GM21825 (cell line): ENCODE measurements around the gene SLC25A6.
"Not testable (repeated sequence)": the region's sequence is repeated elsewhere in the genome, so short reads cannot be mapped to it uniquely, and the experiment has no call there.

Experiments used
- ATAC-seq: cut with Tn5 transposase; IDR thresholded peaks from one replicate; pipeline ENCODE4 v1.9.1; 2021; ENCODE audit warnings: mild to moderate bottlenecking, moderate library complexity; ENCODE audit not compliant: unreplicated experiment

Gene SLC25A6

GRCh38 chrX:1355131-1356046 lies 36.5 kb downstream of the SLC25A6 start:
- ATAC-seq: no peak

- ATAC-seq: no peak
Observed at GRCh38 chrX:1354036-1355019, 37.6 kb downstream of the SLC25A6 start.

DNA sequence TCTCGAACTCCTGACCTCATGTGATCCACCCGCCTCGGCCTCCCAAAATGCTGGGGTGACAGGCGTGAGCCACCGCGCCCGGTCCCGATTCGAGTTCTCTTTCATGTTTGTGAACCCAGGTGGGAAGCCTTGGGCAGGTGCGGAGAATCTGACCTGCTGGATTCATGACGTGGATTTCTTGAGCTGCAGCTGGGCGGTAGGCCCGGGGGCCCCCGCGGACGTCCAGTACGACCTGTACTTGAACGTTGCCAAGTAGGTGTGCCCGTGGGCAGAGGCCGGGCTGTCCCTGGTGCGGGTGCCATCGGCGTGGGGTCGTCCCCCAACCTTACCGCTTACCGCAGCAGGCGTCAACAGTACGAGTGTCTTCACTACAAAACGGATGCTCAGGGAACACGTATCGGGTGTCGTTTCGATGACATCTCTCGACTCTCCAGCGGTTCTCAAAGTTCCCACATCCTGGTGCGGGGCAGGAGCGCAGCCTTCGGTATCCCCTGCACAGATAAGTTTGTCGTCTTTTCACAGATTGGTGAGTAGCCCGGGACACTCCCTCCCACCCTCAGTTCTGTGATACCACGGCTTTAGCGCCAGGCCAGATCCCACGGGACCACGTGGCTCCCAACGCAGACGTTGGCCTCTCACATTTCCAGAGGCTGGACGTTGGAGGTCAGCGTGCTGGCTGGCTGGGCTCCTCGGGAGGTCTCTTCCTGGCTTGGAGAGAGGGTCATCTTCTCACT lies 39.8 kb downstream of the SLC25A6 start:
- ATAC-seq: no peak

DNA sequence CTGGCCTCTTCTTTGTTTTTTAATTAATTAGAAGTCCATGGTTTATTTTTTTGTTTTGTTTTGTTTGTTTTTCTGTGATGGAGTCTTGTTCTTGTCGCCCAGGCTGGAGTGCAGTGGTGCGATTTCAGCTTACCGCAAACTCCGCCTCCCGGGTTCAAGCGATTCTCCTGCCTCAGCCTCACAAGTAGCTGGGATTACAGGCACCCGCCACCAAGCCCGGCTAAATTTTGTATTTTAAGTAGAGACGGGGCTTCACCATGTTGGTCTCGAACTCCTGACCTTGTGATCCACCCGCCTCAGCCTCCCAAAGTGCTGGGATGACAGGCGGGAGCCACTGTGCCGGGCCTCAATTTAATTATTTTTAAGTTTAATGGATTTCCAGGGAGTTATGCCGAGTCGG lies 42.3 kb downstream of the SLC25A6 start:
- ATAC-seq: not testable (repeated sequence)

GRCh38 chrX:1341545-1342184 lies 50.2 kb downstream of the SLC25A6 start:
- no peak for ATAC-seq

- ATAC-seq: peak; percentile 31
Observed at GRCh38 chrX:1336948-1337779, 54.7 kb downstream of the SLC25A6 start.

GRCh38 chrX:1336331-1336943 lies 55.5 kb downstream of the SLC25A6 start, which contains the start of gene IL3RA:
Gene IL3RA, plus strand, starts transcription at chrX:1336785. Its CDS starts 4,981 bp downstream, at chrX:1341766.
- peak; percentile 52 for ATAC-seq
